Karpas-422 (cell line): Measurements from ENCODE around the gene GRM7. TPM values are rescaled to one million over a fixed set of nuclear protein-coding genes. Genes with fewer than 3 reads are reported as not detected.

Experiments
- DNase-seq: peaks from one replicate; pipeline ENCODE4 v3.0.0-alpha.2; 2015
- H2AFZ ChIP-seq: fragments of 200-600 bp; sonication (generic); 2 replicates; pipeline ENCODE4 v1.6.1; 2014; ENCODE audit warnings: antibody characterized with exemption, low read length, mixed read lengths
- H3K27ac ChIP-seq: fragments of 200-600 bp; sonication (generic); 2 replicates; pipeline ENCODE4 v1.5.1; 2014; ENCODE audit warnings: mild to moderate bottlenecking, low read length, moderate library complexity
- H3K27me3 ChIP-seq: fragments of 200-600 bp; sonication (generic); 2 replicates; pipeline ENCODE4 v1.6.1; 2014; ENCODE audit warnings: low read length, mixed read lengths
- H3K36me3 ChIP-seq: fragments of 200-600 bp; sonication (generic); 2 replicates; pipeline ENCODE4 v1.6.1; 2014; ENCODE audit warnings: low read length, mixed read lengths; ENCODE audit not compliant: insufficient read depth
- H3K4me1 ChIP-seq: fragments of 200-600 bp; sonication (generic); 2 replicates; pipeline ENCODE4 v1.6.1; 2014; ENCODE audit warnings: mild to moderate bottlenecking, low read length, mixed read lengths
- H3K4me2 ChIP-seq: fragments of 200-600 bp; sonication (generic); 2 replicates; pipeline ENCODE4 v1.6.1; 2014; ENCODE audit warnings: low read length, low read depth, mild to moderate bottlenecking; ENCODE audit not compliant: poor library complexity, severe bottlenecking
- H3K4me3 ChIP-seq: fragments of 200-600 bp; sonication (generic); 2 replicates; pipeline ENCODE4 v1.5.1; 2014; ENCODE audit warnings: mild to moderate bottlenecking, antibody characterized with exemption, low read length, mixed read lengths
- H3K79me2 ChIP-seq: fragments of 200-600 bp; sonication (generic); 2 replicates; pipeline ENCODE4 v1.6.1; 2014; ENCODE audit warnings: mild to moderate bottlenecking, low read length, mixed read lengths
- H3K9ac ChIP-seq: fragments of 200-600 bp; sonication (generic); 2 replicates; pipeline ENCODE4 v1.6.0; 2014; ENCODE audit warnings: low read length
- H3K9me2 ChIP-seq: fragments of 200-600 bp; sonication (generic), shearing (Covaris generic); replicated peaks from 2 replicates; pipeline ENCODE4 v1.6.0; 2014; ENCODE audit warnings: mild to moderate bottlenecking, low read length, moderate library complexity; ENCODE audit not compliant: insufficient read depth
- H3K9me3 ChIP-seq: fragments of 300-700, 200-600 bp; sonication (generic); 2 replicates; pipeline ENCODE4 v1.6.1; 2014; ENCODE audit warnings: low read length, mixed read lengths
- H4K20me1 ChIP-seq: fragments of 200-600 bp; sonication (generic); 2 replicates; pipeline ENCODE4 v1.6.1; 2014; ENCODE audit warnings: mild to moderate bottlenecking, antibody characterized with exemption, low read length, low read depth; ENCODE audit not compliant: insufficient read depth
- total RNA-seq: library from RNA; depleted of rRNA; stranded (reverse); fragments of >200 nt; shearing (Covaris generic); gene quantifications from 2 replicates; pipeline ENCODE4 v1.2.3, GENCODE V29; 2014; ENCODE audit warnings: low replicate concordance

Gene GRM7
- total RNA-seq, 1 experiment from 2014 or later = not detected

GRCh38 chr3:6989608-6990291 is 128.8 kb downstream of the GRM7 start:
- H3K27me3 ChIP-seq = no peaks in the 10 kb centered on the region
- H3K4me1 ChIP-seq = no peaks in the 10 kb centered on the region
- no peak overlapping the region for H3K27ac ChIP-seq
- no peak overlapping the region for H3K9ac ChIP-seq
- H3K79me2 ChIP-seq = no peaks in the 10 kb centered on the region
- no peaks in the 10 kb centered on the region for H4K20me1 ChIP-seq
- no peaks in the 10 kb centered on the region for H3K36me3 ChIP-seq
- no peaks in the 10 kb centered on the region for H3K9me2 ChIP-seq
- no peak overlapping the region for H3K4me3 ChIP-seq
- no peaks in the 10 kb centered on the region; the same call in 1 of the 2 replicates for H3K9me3 ChIP-seq
- no peak overlapping the region for H2AFZ ChIP-seq
- no peak for DNase-seq
- H3K4me2 ChIP-seq = no peak overlapping the region

DNA sequence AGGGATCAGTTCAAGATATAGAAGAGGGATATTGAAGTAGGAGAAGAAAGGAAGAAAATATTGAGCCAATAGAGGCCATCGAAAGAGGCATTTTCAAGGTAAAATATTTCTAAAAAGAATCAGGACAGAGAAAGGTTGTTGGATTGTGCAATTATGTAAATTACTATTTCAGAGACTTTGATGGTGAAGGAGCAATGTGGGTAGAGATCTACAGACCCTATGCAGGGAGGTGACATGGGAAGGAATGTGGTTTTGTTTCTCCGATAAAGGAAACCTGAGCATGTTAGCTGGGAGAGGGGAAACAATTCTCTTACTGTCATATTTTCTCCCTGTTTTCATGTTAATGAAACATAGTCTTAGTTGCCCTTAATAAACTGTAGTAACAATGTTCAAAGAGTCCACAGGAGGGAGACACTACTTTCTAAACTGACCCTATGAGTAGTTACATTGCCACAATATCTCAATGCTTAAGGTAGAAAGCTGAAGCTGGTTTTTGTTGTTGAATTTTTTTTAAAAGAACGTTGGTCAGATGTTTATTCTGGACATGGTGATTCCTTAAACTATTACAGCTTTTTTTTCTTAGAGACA is 133.3 kb downstream of the GRM7 start:
- Histone ChIP-seq H3K79me2 (no peaks in the 10 kb centered on the region), H3K27me3 (no peaks in the 10 kb centered on the region), H4K20me1 (no peaks in the 10 kb centered on the region), H3K4me3 (no peak overlapping the region), H3K4me2 (no peak overlapping the region), H3K27ac (no peak overlapping the region), H2AFZ (no peak overlapping the region), H3K9ac (no peak overlapping the region), H3K9me3 (peaks cover 4% of the 10 kb centered on the region; the same call in 1 of the 2 replicates), H3K36me3 (no peaks in the 10 kb centered on the region), H3K9me2 (no peaks in the 10 kb centered on the region), H3K4me1 (no peaks in the 10 kb centered on the region)
- DNase-seq = peak; percentile 50

- Histone ChIP-seq H3K27me3 (no peaks in the 10 kb centered on the region), H3K36me3 (no peaks in the 10 kb centered on the region), H3K9me2 (no peaks in the 10 kb centered on the region), H3K4me1 (no peaks in the 10 kb centered on the region), H3K9ac (no peak overlapping the region), H4K20me1 (no peaks in the 10 kb centered on the region), H2AFZ (no peak overlapping the region), H3K4me3 (no peak overlapping the region), H3K4me2 (no peak overlapping the region), H3K9me3 (peaks cover 11% of the 10 kb centered on the region), H3K27ac (no peak overlapping the region), H3K79me2 (no peaks in the 10 kb centered on the region)
- no peak for DNase-seq
These were observed 139.6 kb downstream of the GRM7 start for GRCh38 chr3:7000501-7000900.

DNA sequence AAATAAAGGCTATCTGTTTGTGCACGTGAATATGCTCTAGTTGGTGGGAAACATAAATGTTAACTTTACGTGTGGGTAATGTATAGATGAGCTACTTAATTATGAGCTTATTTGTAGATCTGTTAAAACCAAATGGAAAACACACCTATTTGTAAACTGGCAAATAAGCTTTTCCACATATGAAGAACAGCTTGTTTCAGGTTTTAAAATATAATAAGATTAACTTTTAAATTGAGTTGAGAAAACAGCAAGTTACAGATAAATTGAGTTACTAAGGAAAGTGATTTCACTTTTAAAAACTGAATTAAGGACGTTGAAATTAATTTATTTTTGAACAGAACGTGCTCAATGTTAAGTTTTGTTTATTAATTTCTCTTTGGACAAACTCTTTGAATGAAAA is 140.5 kb downstream of the GRM7 start:
- Histone ChIP-seq H3K4me3 (no peak overlapping the region), H3K9ac (no peak overlapping the region), H3K27ac (no peak overlapping the region), H3K36me3 (no peaks in the 10 kb centered on the region), H2AFZ (no peak overlapping the region), H3K9me3 (peaks cover 11% of the 10 kb centered on the region), H3K4me2 (no peak overlapping the region), H3K4me1 (no peaks in the 10 kb centered on the region), H4K20me1 (no peaks in the 10 kb centered on the region), H3K27me3 (no peaks in the 10 kb centered on the region), H3K9me2 (no peaks in the 10 kb centered on the region), H3K79me2 (no peaks in the 10 kb centered on the region)
- DNase-seq = no peak

DNA sequence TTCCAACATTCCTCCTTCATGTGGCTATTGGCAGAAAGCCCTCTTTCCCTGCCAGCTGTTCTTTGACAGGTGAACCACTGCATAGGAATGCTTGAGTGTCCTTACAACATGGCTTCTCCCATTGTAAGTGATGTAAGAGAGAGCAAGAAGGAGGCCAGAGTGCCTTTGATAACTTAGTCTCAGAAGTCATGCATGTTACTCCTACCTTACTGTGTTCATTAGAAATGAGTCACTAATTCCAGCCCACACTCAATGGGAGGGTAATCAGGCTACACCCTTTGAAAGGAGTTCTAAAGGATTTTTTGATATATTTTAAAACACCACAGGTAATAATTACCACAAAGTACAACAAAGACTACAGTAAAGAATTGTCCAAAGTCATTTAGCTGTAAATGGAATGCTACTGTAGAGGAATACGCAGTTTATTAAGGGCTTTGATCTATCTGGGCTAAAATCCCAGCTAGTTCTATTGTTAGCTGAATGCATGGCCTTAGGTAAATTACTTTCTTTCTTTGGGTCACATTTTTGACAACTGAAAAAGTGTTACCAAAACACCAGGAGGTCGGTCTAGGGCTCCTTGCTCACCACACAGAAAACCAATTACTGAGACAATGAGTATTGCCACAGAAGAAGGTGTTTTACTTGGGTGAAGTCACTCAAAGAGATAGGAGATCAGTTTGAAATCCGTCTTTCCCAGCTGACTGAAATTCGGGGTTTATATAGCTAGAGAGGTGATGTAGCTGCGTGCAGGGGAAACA is 154.9 kb downstream of the GRM7 start:
- Histone ChIP-seq H3K79me2 (no peaks in the 10 kb centered on the region), H3K9me3 (peaks cover 4% of the 10 kb centered on the region; the same call in 1 of the 2 replicates), H2AFZ (no peak overlapping the region), H3K27me3 (no peaks in the 10 kb centered on the region), H4K20me1 (no peaks in the 10 kb centered on the region), H3K4me1 (no peaks in the 10 kb centered on the region), H3K9ac (no peak overlapping the region), H3K36me3 (no peaks in the 10 kb centered on the region), H3K4me3 (no peak overlapping the region), H3K27ac (no peak overlapping the region), H3K9me2 (no peaks in the 10 kb centered on the region), H3K4me2 (no peak overlapping the region)
- no peak for DNase-seq

GRCh38 chr3:7025581-7026300 is 164.8 kb downstream of the GRM7 start:
- Histone ChIP-seq H3K79me2 (no peaks in the 10 kb centered on the region), H3K4me2 (no peak overlapping the region), H3K27ac (no peak overlapping the region), H3K9ac (no peak overlapping the region), H3K36me3 (no peaks in the 10 kb centered on the region), H3K27me3 (no peaks in the 10 kb centered on the region), H3K4me1 (no peaks in the 10 kb centered on the region), H2AFZ (no peak overlapping the region), H4K20me1 (no peaks in the 10 kb centered on the region), H3K4me3 (no peak overlapping the region), H3K9me3 (no peaks in the 10 kb centered on the region; the same call in 1 of the 2 replicates), H3K9me2 (no peaks in the 10 kb centered on the region)
- DNase-seq = no peak

- no peaks in the 10 kb centered on the region for H3K27me3 ChIP-seq
- DNase-seq = no peak
- peaks cover 4% of the 10 kb centered on the region for H3K9me3 ChIP-seq
- H3K4me3 ChIP-seq = no peak overlapping the region
- H3K79me2 ChIP-seq = no peaks in the 10 kb centered on the region
- no peaks in the 10 kb centered on the region for H3K9me2 ChIP-seq
- no peak overlapping the region for H3K9ac ChIP-seq
- H3K4me2 ChIP-seq = no peak overlapping the region
- H4K20me1 ChIP-seq = no peaks in the 10 kb centered on the region
- H3K36me3 ChIP-seq = no peaks in the 10 kb centered on the region
- H2AFZ ChIP-seq = no peak overlapping the region
- H3K4me1 ChIP-seq = no peaks in the 10 kb centered on the region
- no peak overlapping the region for H3K27ac ChIP-seq
These were observed 168.6 kb downstream of the GRM7 start for GRCh38 chr3:7029562-7029961.

DNA sequence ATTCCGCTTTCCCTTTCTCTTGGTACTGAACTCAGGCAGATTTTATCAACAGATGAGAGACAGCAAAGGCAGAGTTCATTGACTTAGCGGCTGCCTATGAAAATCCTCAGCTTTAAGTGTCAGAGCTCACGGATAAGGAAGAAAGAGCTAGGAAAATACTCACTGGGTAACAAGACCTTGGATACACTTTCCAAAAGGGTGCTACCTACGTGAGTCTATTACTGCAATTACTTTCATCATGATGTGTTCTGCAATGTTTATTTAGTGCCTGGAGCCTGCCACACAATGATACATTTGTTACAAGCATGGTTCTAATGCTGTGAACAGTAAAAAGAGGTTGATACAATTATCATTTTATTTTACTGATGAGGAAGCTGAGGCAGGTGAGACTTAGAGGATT is 177.5 kb downstream of the GRM7 start:
- H3K4me2 ChIP-seq = no peak overlapping the region
- no peak overlapping the region for H3K4me3 ChIP-seq
- no peaks in the 10 kb centered on the region for H4K20me1 ChIP-seq
- no peak overlapping the region for H3K9ac ChIP-seq
- no peaks in the 10 kb centered on the region for H3K79me2 ChIP-seq
- H3K27me3 ChIP-seq = no peaks in the 10 kb centered on the region
- H3K27ac ChIP-seq = no peak overlapping the region
- H3K36me3 ChIP-seq = no peaks in the 10 kb centered on the region
- H2AFZ ChIP-seq = no peak overlapping the region
- H3K9me3 ChIP-seq = peaks cover 13% of the 10 kb centered on the region
- DNase-seq = no peak
- H3K4me1 ChIP-seq = no peaks in the 10 kb centered on the region
- H3K9me2 ChIP-seq = no peaks in the 10 kb centered on the region
